ENCODE data around the gene SLC25A34.
A peak's percentile ranks its signal among the peaks of the same experiment; 100 is the strongest.

The SLC25A34 gene

GRCh38 chr1:15728937-15729657 lies 7.0 kb upstream of the SLC25A34 start:
- H3K27ac ChIP-seq (ENCODE audit: extremely low read depth, low read depth, low read length) = no peak overlapping the region
- TF ChIP-seq ZNF280D (tag by site-specific recombination; IDR thresholded peaks at IDR 0.05) = no peak
- TF ChIP-seq BCL11A (tag by site-specific recombination; IDR thresholded peaks at IDR 0.05; ENCODE audit: low read depth) = no peak
- no peak for TF ChIP-seq SETDB1 (IDR thresholded peaks at IDR 0.05; ENCODE audit: insufficient read length, low read length)
- no peak for TF ChIP-seq ZNF624 (tag by site-specific recombination; IDR thresholded peaks at IDR 0.05)
- TF ChIP-seq SP3 (tag by site-specific recombination; IDR thresholded peaks at IDR 0.05) = no peak
- no peak for TF ChIP-seq ZNF391 (tag by site-specific recombination; IDR thresholded peaks at IDR 0.05; ENCODE audit: borderline replicate concordance, low read depth)
- no peak for TF ChIP-seq FEZF1 (tag by site-specific recombination; IDR thresholded peaks at IDR 0.05)
- no peak for TF ChIP-seq ZNF658 (tag by site-specific recombination; IDR thresholded peaks at IDR 0.05)
- TF ChIP-seq ZSCAN4 (tag by site-specific recombination; IDR thresholded peaks at IDR 0.05) = no peak
- TF ChIP-seq ZNF791 (tag by site-specific recombination; IDR thresholded peaks at IDR 0.05) = no peak
- no peak for TF ChIP-seq ZNF398 (tag by site-specific recombination; IDR thresholded peaks at IDR 0.05)
- TF ChIP-seq ZNF169 (tag by site-specific recombination; IDR thresholded peaks at IDR 0.05) = no peak
- TF ChIP-seq ZNF629 (tag by site-specific recombination; IDR thresholded peaks at IDR 0.05) = no peak
- no peak for TF ChIP-seq ZNF558 (tag by site-specific recombination; IDR thresholded peaks at IDR 0.05)
- no peak overlapping the region for H3K4me3 ChIP-seq (ENCODE audit: low read depth, low read length)
- H3K36me3 ChIP-seq (ENCODE audit: control insufficient read depth in 2 of 2, insufficient read depth in 1 of 2, low read length in 2 of 2) = peaks cover 0 to 94% of the 10 kb centered on the region in 2 experiments; a peak in 1 of 3 replicates
- H3K4me1 ChIP-seq (ENCODE audit: control insufficient read depth, insufficient read depth, low read length) = no peaks in the 10 kb centered on the region
- ChIA-PET CTCF (no interaction called here), POLR2A (interaction anchor here (0.6 kb wide), 1 partner anchor 489 kb away, joined by 3 read pairs; no protein-coding TSS in a partner anchor)
- no peaks in the 10 kb centered on the region for H3K9me3 ChIP-seq (ENCODE audit: control insufficient read depth, insufficient read depth, low read depth, low read length)

GRCh38 chr1:15730423-15730822 lies 5.6 kb upstream of the SLC25A34 start:
- Histone ChIP-seq H3K27ac (ENCODE audit: extremely low read depth, low read depth, low read length) (no peak overlapping the region), H3K4me1 (ENCODE audit: control insufficient read depth, insufficient read depth, low read length) (no peaks in the 10 kb centered on the region), H3K4me3 (ENCODE audit: low read depth, low read length) (no peak overlapping the region), H3K36me3 (ENCODE audit: control insufficient read depth in 2 of 2, insufficient read depth in 1 of 2, low read length in 2 of 2) (peaks cover 0 to 97% of the 10 kb centered on the region in 2 experiments; a peak in 1 of 3 replicates), H3K9me3 (ENCODE audit: control insufficient read depth, insufficient read depth, low read depth, low read length) (no peaks in the 10 kb centered on the region)
- ChIA-PET POLR2A (no interaction called here), CTCF (no interaction called here)
- no peak for TF ChIP-seq ZNF146 (tag by site-specific recombination; IDR thresholded peaks at IDR 0.05)
- peak; percentile 60; the same call in 1 of the 2 replicates for TF ChIP-seq GLIS2 (tag by site-specific recombination; IDR thresholded peaks at IDR 0.05)

Data from HEK293 (cell line).